ENCODE results near the gene WDR19. TPM values are rescaled to one million over a fixed set of nuclear protein-coding genes. Genes with fewer than 3 reads are reported as not detected.

WDR19 gene
- total RNA-seq, 1 donor from 2014 or later: 54.9 TPM

DNA sequence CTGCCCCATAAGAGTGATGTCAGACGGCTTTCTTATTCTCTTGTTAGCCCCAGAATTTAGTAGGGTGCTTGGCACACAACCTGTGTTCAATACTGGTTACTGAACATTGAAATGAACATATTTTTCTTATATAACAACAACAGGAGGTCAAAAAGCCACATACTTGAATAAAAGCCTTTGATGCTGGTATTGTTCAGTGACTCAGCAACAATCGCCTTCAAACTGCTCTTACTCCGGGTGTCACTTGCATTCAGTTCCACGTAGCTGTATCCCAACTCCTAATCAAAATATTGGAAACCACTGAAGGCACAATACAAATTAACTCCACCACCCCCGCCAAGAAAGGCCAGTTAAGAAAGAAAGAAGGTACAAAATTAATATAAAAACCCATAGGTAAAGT is 122.3 kb downstream of the WDR19 start:
- no peak for DNase-seq

DNA sequence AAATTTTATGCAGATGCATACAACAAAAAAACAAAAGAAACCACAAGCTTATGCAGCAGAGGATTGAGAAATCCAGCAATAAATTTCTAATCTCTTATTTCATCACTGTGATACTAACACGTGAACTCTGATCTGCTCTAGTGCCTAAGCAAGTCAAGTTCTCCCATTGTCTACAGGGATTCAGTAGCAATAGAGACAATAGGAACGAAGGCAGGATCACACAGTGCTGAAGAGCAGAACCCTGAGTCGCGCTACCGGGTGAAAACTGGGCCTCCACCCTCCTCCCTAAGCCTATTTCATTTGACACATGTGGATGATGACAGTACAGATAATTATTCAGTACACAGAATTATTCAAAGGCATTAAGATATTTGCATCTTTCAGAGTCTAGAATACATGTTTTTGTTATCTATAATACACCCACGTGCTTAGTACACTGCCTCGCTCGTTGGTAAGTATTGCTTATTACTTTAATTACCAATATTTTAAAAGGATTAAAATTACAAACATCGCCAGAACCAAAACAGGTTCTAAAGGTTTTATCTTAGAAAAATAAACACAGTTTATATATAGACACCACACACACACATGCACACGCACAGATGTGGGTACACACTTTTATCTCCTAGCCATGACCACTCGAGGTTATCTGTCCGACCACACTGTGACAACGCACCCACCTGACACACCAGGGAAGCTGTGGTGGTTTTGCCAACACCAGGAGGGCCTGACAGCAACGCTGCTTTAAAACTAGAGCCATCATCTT is 123.8 kb downstream of the WDR19 start:
- DNase-seq: no peak

DNA sequence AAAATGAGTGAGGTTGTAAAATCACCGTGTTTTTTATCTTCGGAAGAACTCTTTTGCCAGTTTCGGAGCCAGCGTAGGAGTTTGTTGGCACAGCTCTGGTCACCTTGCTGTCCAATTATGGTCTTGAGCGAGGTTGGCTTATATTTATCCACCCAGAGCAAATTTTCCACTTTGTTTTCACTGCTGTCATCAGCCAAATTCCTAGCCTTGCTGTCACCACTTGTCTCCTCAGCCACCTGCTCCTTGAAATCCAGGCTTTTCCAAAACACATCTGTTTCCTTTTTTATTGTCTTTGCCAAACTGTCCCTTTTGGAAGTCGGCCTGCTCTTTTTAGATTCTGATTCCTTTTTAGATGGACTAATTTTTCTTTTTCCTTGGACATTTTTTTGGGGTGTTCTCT is 126.3 kb downstream of the WDR19 start:
- no peak for DNase-seq

DNA sequence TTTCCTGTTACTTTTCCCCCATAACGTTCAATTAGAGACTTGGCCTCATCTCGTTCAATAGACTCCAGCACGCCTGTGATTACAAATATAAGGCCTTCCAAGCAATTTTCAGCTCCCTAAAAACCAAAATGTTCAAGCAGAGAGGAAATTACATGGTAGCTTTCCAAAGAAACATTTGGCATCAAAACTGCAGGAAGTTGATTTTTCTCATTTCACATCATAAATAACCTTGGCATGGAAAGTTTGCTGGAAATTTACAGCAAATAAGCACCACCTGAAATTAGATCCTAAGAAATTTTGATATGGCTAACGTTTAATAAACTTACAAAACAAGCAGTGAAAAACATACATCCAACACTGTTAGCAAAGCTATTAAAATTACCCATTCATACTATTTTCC is 130.5 kb downstream of the WDR19 start:
- DNase-seq: no peak

DNA sequence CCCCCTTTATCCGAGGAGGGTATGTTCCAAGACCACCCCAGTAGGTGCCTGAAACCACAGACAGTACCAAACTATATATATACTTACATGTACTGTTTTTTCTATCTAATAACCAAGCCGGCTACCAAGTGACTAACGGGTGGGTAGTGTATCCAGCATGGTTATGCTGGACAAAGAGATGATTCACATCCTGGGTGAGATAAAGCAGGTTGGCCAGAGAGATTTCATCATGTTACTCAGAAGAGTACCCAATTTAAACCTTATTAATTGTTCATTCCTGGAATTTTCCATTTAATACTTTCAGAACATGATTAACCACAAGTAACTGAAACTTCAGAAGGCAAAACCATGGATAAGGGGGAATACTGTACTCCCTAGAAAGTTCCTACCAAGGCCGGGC is 137.3 kb downstream of the WDR19 start:
- DNase-seq: no peak

DNA sequence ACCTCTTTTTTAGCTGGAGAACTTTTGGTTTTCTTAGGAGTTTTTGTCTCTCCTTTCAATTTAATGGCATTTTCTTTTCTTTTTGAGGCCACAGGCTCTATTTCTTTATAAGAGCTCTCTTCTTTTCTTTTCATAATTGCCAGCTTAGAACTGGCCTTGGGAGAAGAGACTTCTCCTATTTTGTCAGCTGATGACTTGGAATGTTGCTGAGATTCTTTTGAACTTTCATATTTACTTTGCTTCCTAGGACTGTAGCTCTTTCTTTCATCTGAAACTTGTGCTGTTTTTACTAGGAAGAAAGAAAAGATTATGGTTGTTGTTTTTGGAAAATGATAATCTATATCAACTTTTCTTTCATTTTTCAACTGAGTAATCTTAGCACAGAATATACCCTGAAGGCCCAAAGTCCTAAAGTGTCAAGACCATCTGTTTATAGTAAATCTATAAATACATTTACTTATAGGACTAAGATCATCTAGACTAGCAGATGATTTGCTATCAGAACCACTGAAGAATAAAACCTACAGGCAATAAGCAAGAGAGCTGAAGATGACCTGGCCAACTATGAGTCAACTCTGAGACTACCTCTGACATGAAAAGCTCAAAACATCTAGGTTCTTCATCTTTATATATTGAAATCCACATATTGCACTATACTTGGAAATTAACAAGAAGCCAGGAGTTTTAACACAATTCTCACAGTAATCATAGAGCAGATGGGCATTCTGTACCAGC is 138.2 kb downstream of the WDR19 start:
- no peak for DNase-seq

DNA sequence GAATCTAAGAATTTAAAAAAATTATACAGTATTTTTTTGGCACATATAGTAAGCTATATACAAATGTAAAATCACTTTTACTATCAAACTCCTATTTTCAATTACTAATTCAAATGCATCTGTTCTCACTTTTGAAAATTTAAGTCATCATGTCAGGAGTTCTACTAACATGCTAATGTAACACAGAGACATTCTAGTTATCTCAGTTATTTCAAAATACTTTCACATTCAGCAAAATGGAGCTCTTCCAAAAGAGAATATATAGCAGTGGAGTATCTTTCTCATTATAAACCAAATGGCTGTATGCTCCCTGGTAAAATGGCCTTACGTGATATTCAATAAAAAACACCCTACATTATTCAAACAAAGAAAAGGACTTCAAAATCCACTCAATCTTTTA is 141.5 kb downstream of the WDR19 start:
- no peak for DNase-seq

DNA sequence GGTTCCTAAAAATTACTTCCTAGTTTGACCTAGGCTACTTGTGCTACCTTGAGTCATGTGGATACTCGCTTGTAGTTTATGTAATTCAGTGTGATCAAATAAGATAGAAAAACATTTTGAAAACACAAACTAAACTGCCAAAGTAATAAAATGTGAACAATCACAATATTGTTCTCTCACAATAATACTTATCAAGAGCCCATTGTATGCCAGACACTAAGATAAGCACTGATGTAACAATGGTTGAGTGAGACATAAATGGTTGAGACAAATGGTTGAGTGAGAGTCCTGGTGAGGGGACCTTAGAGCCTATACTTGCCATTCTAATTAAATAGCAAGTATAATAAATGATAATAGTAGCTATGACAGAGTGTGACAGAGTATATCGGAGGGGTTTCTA is 142.1 kb downstream of the WDR19 start:
- DNase-seq: no peak

DNA sequence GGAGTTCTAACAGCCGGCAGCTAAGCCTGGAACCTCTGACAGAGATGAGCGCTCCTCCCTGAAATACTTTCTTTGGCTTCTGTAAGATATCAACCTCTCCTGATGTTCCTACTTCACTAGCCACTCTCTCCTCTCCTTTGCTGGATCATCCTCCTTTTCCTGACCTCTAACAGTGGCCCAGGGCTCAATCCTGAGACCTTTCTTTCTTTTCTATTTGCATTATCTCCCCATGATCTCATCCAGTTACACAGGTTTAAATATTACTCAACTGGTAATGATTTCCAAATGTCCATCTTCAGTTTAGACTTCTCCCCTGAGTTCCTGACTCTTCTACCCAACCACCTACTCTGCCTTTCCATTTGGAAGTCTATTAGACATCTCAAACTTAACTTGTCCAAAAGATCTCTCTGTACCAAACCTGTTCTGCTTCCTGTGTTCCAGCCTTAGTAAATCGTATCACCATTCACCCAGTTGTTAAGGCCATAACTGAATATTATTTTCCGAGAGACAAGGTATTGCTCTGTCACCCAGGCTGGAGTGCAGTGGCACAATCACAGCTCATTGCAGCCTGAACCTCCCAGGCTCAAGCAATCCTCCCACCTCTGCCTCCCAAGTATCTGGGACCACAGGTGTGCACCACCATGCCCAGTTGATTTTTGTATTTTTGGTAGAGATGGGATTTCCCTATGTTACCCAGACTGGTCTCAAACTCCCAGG is 142.7 kb downstream of the WDR19 start:
- DNase-seq: no peak

DNA sequence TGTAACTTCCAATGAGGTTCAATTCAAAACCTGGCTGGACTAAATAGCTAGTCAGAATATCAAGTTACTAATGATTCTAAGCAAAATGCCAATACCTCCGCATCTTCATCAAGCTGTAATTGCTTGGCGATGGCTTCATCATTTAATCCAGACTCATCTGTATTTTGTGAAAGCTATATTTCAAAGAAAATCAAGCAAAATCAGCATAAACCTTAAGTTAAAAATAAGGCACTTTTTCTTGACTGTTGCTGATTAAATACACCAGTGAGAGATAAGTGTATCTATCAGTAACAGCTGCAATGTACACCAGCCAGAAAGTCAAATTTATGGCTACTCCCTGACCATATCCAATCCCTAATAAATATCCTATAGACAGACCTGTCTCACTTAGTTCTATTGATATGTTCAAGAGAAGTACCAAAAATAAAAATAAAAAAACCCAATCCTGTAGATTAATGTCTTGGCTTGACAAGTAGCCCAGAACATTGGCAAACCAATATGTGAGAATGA is 144.2 kb downstream of the WDR19 start:
- DNase-seq: no peak

DNA sequence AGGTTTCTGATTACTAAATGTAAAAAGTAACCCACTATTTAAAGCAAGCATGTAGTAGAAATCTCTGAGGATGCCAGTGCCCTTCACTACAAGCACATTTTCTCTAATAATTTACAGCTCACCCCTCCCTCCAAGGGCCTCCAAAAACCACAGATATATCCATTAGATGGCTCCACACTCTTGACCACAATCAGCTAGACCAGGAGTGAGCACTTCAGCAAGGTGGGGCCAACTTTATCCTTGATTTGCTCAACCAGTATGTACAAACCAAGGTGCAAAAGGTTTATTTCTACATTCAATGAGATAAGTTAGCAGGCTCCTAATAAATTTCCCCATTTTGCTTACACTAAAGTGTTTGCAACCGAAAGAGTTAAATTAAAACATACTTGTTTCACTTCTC is 148.0 kb downstream of the WDR19 start:
- DNase-seq: no peak

DNA sequence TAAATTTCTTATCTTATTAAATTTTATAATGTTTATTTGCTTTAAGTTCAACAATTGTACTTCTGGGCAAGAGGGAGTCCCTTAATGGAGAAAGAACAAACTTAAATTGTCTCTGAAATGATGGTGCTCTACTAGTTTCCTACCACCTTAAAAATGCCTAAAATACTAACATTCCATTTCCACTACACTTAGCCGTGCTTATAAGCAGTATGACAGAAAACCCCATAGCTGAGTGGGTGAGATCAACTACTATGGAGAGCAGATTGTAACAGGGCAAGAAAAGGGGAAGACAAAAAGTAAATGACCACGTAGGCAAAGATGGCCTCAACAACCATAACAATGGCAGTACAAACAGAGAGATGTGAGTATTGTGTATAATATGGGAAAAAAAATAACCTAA is 148.9 kb downstream of the WDR19 start:
- no peak for DNase-seq

Small RNAs within 50 kb of the gene (small RNA-seq; reads per million reads assigned to genes)
- gene RNU6-32P: not detected

Other genes starting within 250 kb of the WDR19 start
- gene TMEM156, start 150.1 kb upstream of the WDR19 start, total RNA-seq: 0.31 TPM
- gene KLHL5, start 120.3 kb upstream of the WDR19 start, total RNA-seq: 67.1 TPM
- 46.9 TPM for gene RFC1, start 183.8 kb downstream of the WDR19 start, total RNA-seq
- not detected for gene KLB, start 224.4 kb downstream of the WDR19 start, total RNA-seq